H1 (cell line): ENCODE results near the gene CAPN13. TPM values are rescaled to one million over a fixed set of nuclear protein-coding genes. Genes with fewer than 3 reads are reported as not detected.

Source experiments
- CTCF ChIA-PET: fragments of 300-600 bp; sonication (Branson Sonifier 250); formaldehyde crosslinking; loops from one replicate; lab custom pipeline; 2021; ENCODE audit not compliant: partially characterized antibody; lab: Charles Lee
- POLR2A ChIA-PET: fragments of 300-600 bp; sonication (Branson Sonifier 250); formaldehyde crosslinking; loops from one replicate; lab custom pipeline; 2021; ENCODE audit warnings: inconsistent platforms; ENCODE audit not compliant: partially characterized antibody; lab: Charles Lee
- DNase-seq, 2 experiments: peaks; one replicate each; pipeline versions ENCODE4 v3.0.0 to v3.0.0-alpha.2; 2010 to 2022; ENCODE audit warnings: low spot score in 2 of 2, low read depth in 1 of 2, mixed read lengths in 1 of 2
- FAIRE-seq: peaks from 2 replicates; lab custom pipeline; 2011; peaks lifted over from hg19 to GRCh38; lab: Jason Lieb, UNC
- H2AFZ ChIP-seq: 2 replicates; pipeline ENCODE4 v1.8.1; 2012; ENCODE audit warnings: low read length, inconsistent platforms
- H2AK5ac ChIP-seq: 2 replicates; pipeline ENCODE4 v1.6.1; 2013; ENCODE audit warnings: low read depth, low read length
- H2BK120ac ChIP-seq: replicated peaks from 2 replicates; pipeline ENCODE3; 2013; ENCODE audit warnings: low read depth, low read length, inconsistent platforms
- H2BK12ac ChIP-seq: 2 replicates; pipeline ENCODE4 v1.6.1; 2013; ENCODE audit warnings: low read depth, low read length
- H2BK15ac ChIP-seq: 2 replicates; pipeline ENCODE4 v1.6.1; 2013; ENCODE audit warnings: low read length
- H2BK20ac ChIP-seq: 2 replicates; pipeline ENCODE4 v1.6.1; 2013; ENCODE audit warnings: low read length
- H2BK5ac ChIP-seq: 2 replicates; pipeline ENCODE4 v1.6.1; 2013; ENCODE audit warnings: low read depth, low read length
- H3K14ac ChIP-seq: 2 replicates; pipeline ENCODE4 v1.6.1; 2013; ENCODE audit warnings: inconsistent platforms; ENCODE audit not compliant: insufficient read length
- H3K18ac ChIP-seq: 2 replicates; pipeline ENCODE4 v1.6.1; 2013; ENCODE audit warnings: low read length; ENCODE audit errors: extremely low read depth
- H3K23ac ChIP-seq: 2 replicates; pipeline ENCODE4 v1.6.1; 2013; ENCODE audit warnings: inconsistent platforms; ENCODE audit not compliant: insufficient read length
- H3K23me2 ChIP-seq: 2 replicates; pipeline ENCODE4 v1.6.1; 2013; ENCODE audit warnings: low read depth, low read length
- H3K27ac ChIP-seq: 2 replicates; pipeline ENCODE4 v1.6.1; 2011; ENCODE audit warnings: low read depth, low read length, inconsistent platforms
- H3K27me3 ChIP-seq, 4 experiments: replicated peaks in 1 of 4; 1 replicate in 1 of 4; 2 replicates in 3 of 4; pipeline versions ENCODE4 v1.6.1 to v1.8.1; 2011 to 2013; ENCODE audit warnings: low read length in 3 of 4, mild to moderate bottlenecking in 3 of 4, inconsistent platforms in 2 of 4, mixed read lengths in 2 of 4, moderate library complexity in 1 of 4; ENCODE audit not compliant: control insufficient read depth in 3 of 4, insufficient read depth in 3 of 4; ENCODE audit errors: extremely low read depth in 1 of 4
- H3K36me3 ChIP-seq, 4 experiments: 2 replicates each; pipeline versions ENCODE4 v1.6.1 to v1.8.1; 2011 to 2013; ENCODE audit warnings: mild to moderate bottlenecking in 4 of 4, low read length in 3 of 4, moderate library complexity in 2 of 4, control low read depth in 1 of 4, inconsistent platforms in 1 of 4; ENCODE audit not compliant: insufficient read depth in 4 of 4, control insufficient read depth in 2 of 4
- H3K4ac ChIP-seq: replicated peaks from 2 replicates; pipeline ENCODE3; 2013; ENCODE audit warnings: low read length, low read depth, mixed read lengths, inconsistent platforms; ENCODE audit not compliant: insufficient read length
- H3K4me1 ChIP-seq, 4 experiments: replicated peaks in 1 of 4; 1 replicate in 1 of 4; 2 replicates in 3 of 4; pipeline versions ENCODE4 v1.6.1 to v1.8.1; 2011 to 2013; ENCODE audit warnings: low read length in 3 of 4, inconsistent platforms in 2 of 4, mixed read lengths in 1 of 4; ENCODE audit not compliant: insufficient read depth in 4 of 4, control insufficient read depth in 3 of 4
- H3K4me2 ChIP-seq, 2 experiments: 2 replicates each; pipeline versions ENCODE4 v1.6.1 to v1.8.1; 2011 to 2013; ENCODE audit warnings: low read depth in 2 of 2, low read length in 2 of 2, control low read depth in 1 of 2, inconsistent platforms in 1 of 2, mild to moderate bottlenecking in 1 of 2; ENCODE audit not compliant: insufficient read depth in 1 of 2
- H3K4me3 ChIP-seq, 4 experiments: fragments of 200-600, 300-600 bp in 1 of 4; sonication (generic), shearing (Covaris generic), sonication (Bioruptor Twin) in 1 of 4; 2 replicates each; pipeline versions ENCODE4 v1.5.1 to v1.8.1; 2011 to 2016; ENCODE audit warnings: low read length in 4 of 4, low read depth in 3 of 4, control low read depth in 2 of 4, inconsistent platforms in 2 of 4, mild to moderate bottlenecking in 2 of 4, mixed read lengths in 1 of 4, moderate library complexity in 1 of 4; ENCODE audit not compliant: insufficient read depth in 2 of 4; ENCODE audit errors: extremely low read depth in 1 of 4
- H3K56ac ChIP-seq: replicated peaks from 2 replicates; pipeline ENCODE3; 2013; ENCODE audit warnings: low read depth, mild to moderate bottlenecking, mixed read lengths, low read length, inconsistent platforms; ENCODE audit not compliant: insufficient read length
- H3K79me1 ChIP-seq: 2 replicates; pipeline ENCODE4 v1.6.1; 2013; ENCODE audit warnings: low read depth, low read length, control low read depth
- H3K79me2 ChIP-seq, 2 experiments: 2 replicates each; pipeline versions ENCODE4 v1.6.1 to v1.8.1; 2012 to 2013; ENCODE audit warnings: low read length in 2 of 2, mild to moderate bottlenecking in 2 of 2, inconsistent platforms in 1 of 2; ENCODE audit not compliant: insufficient read depth in 2 of 2, control insufficient read depth in 1 of 2
- H3K9ac ChIP-seq, 4 experiments: replicated peaks in 1 of 4; 1 replicate in 1 of 4; 2 replicates in 3 of 4; pipeline versions ENCODE4 v1.6.1 to v1.8.1; 2011 to 2013; ENCODE audit warnings: low read depth in 3 of 4, low read length in 3 of 4, control low read depth in 2 of 4, mild to moderate bottlenecking in 2 of 4, moderate library complexity in 2 of 4, inconsistent platforms in 1 of 4; ENCODE audit errors: extremely low read depth in 1 of 4
- H3K9me3 ChIP-seq, 2 experiments: 2 replicates each; pipeline versions ENCODE4 v1.6.1 to v1.8.1; 2012 to 2013; ENCODE audit warnings: mild to moderate bottlenecking in 2 of 2, moderate library complexity in 2 of 2, control low read depth in 1 of 2, inconsistent platforms in 1 of 2, low read depth in 1 of 2, low read length in 1 of 2, mixed read lengths in 1 of 2; ENCODE audit not compliant: insufficient read depth in 2 of 2
- H4K20me1 ChIP-seq, 2 experiments: replicated peaks in 1 of 2; 2 replicates each; pipeline versions ENCODE3 to v1.8.1; 2011 to 2013; ENCODE audit warnings: inconsistent platforms in 2 of 2, low read length in 2 of 2, mild to moderate bottlenecking in 1 of 2; ENCODE audit not compliant: insufficient read depth in 2 of 2, control insufficient read depth in 1 of 2
- H4K5ac ChIP-seq: 2 replicates; pipeline ENCODE4 v1.6.1; 2013; ENCODE audit warnings: low read length, low read depth, mixed read lengths, inconsistent platforms; ENCODE audit not compliant: insufficient read length
- H4K8ac ChIP-seq: 2 replicates; pipeline ENCODE4 v1.8.0; 2013; ENCODE audit warnings: mild to moderate bottlenecking, moderate library complexity, low read length, inconsistent platforms; ENCODE audit not compliant: insufficient read depth; ENCODE audit errors: extremely low read depth
- H4K91ac ChIP-seq: replicated peaks from 2 replicates; pipeline ENCODE3; 2013; ENCODE audit warnings: low read length, mixed read lengths, inconsistent platforms; ENCODE audit not compliant: insufficient read length
- CBX5 ChIP-seq: fragments of 300-800, 300-1000 bp; sonication (generic); IDR thresholded peaks from 2 replicates; pipeline ENCODE4 v1.7.1; 2016; ENCODE audit warnings: antibody characterized with exemption, low read length, low read depth
- CHD1 ChIP-seq: IDR thresholded peaks from 2 replicates; pipeline ENCODE4 v1.6.1; 2012; ENCODE audit warnings: low read depth, low read length, improper control_type of control experiment
- CTBP2 ChIP-seq: IDR thresholded peaks from 2 replicates; pipeline ENCODE4 v1.7.0; 2011; ENCODE audit warnings: borderline replicate concordance, mild to moderate bottlenecking, moderate library complexity, mixed read lengths, low read length; ENCODE audit not compliant: insufficient read depth, insufficient read length
- RXRA ChIP-seq: IDR thresholded peaks from 2 replicates; pipeline ENCODE4 v1.6.1; 2011; ENCODE audit warnings: low read depth, mild to moderate bottlenecking, low read length, moderate library complexity; ENCODE audit not compliant: insufficient read depth
- SIX5 ChIP-seq: IDR thresholded peaks from 2 replicates; pipeline ENCODE4 v1.6.1; 2011; ENCODE audit warnings: mild to moderate bottlenecking, low read depth, low read length
- SRF ChIP-seq: IDR thresholded peaks from 2 replicates; pipeline ENCODE4 v1.6.1; 2011; ENCODE audit warnings: mild to moderate bottlenecking, low read depth, low read length, moderate library complexity
- TAF7 ChIP-seq: optimal IDR thresholded peaks from 2 replicates; pipeline ENCODE3; 2011; ENCODE audit warnings: low read depth, mild to moderate bottlenecking, inconsistent platforms, low read length, moderate library complexity, borderline replicate concordance
- TEAD4 ChIP-seq: IDR thresholded peaks from 2 replicates; pipeline ENCODE4 v1.6.1; 2012; ENCODE audit warnings: low read depth, low read length, inconsistent platforms, mixed read lengths
- WGBS, 2 experiments: shearing (Covaris generic) in 1 of 2; methylation state at CpG; one replicate each; pipeline versions ENCODE4 v1.1.6 to v1.1.7; 2013 to 2015; ENCODE audit warnings: low lambda C conversion rate in 2 of 2, mixed read lengths in 2 of 2, inconsistent platforms in 1 of 2, low coverage in 1 of 2, missing lambda C conversion rate in 1 of 2; ENCODE audit not compliant: insufficient replicate concordance in 2 of 2, insufficient coverage in 1 of 2, insufficient read length in 1 of 2; ENCODE audit errors: extremely low coverage in 1 of 2, missing lambda C conversion rate in 1 of 2; 5-methylcytosine and 5-hydroxymethylcytosine counted together
- polyA plus RNA-seq, 7 experiments: library from polyadenylated mRNA; depleted of rRNA in 3 of 7; stranded (reverse) in 5 of 7; unstranded in 2 of 7; fragments of >200 nt in 5 of 7; fragments of 200-250 nt in 2 of 7; gene quantifications; 1 replicate in 5 of 7; 2 replicates in 1 of 7; 4 replicates in 1 of 7; pipeline versions ENCODE4 v1.2.1 to v1.2.3, GENCODE V29; 2011 to 2013; ENCODE audit warnings: missing spikeins in 2 of 7, mixed read lengths in 2 of 7
- total RNA-seq: library from RNA; stranded (reverse); fragmentation: NEBNext Ultra II Directional; extraction: Animal tissue kit (Norgen Biotek cat#: 25700); gene quantifications from 2 replicates; pipeline ENCODE4 v1.2.1, GENCODE V29; 2021

CAPN13 gene
- total and polyA plus RNA-seq, 2 of the 8 experiments (the other 6 are each of a cell fraction or from before 2014, with no cell fraction given), result 2.4 TPM

GRCh38 chr2:30721241-30721640 lies 86.0 kb downstream of the CAPN13 start:
- no peak overlapping the region for H2BK12ac ChIP-seq
- no peak overlapping the region for H3K27ac ChIP-seq
- H2AFZ ChIP-seq, result no peak overlapping the region
- no peaks in the 10 kb centered on the region for H3K36me3 ChIP-seq
- no peak overlapping the region for H3K4me3 ChIP-seq
- no peak overlapping the region for H4K5ac ChIP-seq
- H3K4me1 ChIP-seq, result no peaks in the 10 kb centered on the region
- H3K4me2 ChIP-seq, result no peak overlapping the region
- no peak overlapping the region for H3K18ac ChIP-seq
- no peak overlapping the region for H3K23ac ChIP-seq
- no peak overlapping the region for H3K14ac ChIP-seq
- H3K9me3 ChIP-seq, result no peaks in the 10 kb centered on the region
- H2BK15ac ChIP-seq, result no peak overlapping the region
- H4K91ac ChIP-seq, result no peak overlapping the region
- ChIA-PET CTCF (interaction anchor here (0.5 to 7.3 kb wide), 4 partner anchors 9 to 449 kb away, joined by 3 to 58 read pairs (median 9); no protein-coding TSS in a partner anchor), POLR2A (no interaction called here)
- no peak overlapping the region for H2BK120ac ChIP-seq
- no peak overlapping the region for H3K4ac ChIP-seq
- H4K8ac ChIP-seq, result no peak overlapping the region
- H3K9ac ChIP-seq, result no peak overlapping the region
- H3K56ac ChIP-seq, result no peak overlapping the region
- H3K23me2 ChIP-seq, result no peaks in the 10 kb centered on the region
- H3K27me3 ChIP-seq, result no peaks in the 10 kb centered on the region
- H3K79me1 ChIP-seq, result no peaks in the 10 kb centered on the region
- WGBS, 2 experiments, result 91% methylated on average over 4 of the region's 4 CpGs; no CpG with 5 or more reads in 1 of the 2 experiments
- H4K20me1 ChIP-seq, result no peaks in the 10 kb centered on the region
- FAIRE-seq (no peak), DNase-seq (no peak)
- no peak overlapping the region for H2BK5ac ChIP-seq
- TF ChIP-seq CTBP2 (no peak), SRF (no peak), CHD1 (no peak), TAF7 (no peak), TEAD4 (no peak), CBX5 (no peak), RXRA (no peak), SIX5 (no peak)
- no peaks in the 10 kb centered on the region for H3K79me2 ChIP-seq
- no peak overlapping the region for H2AK5ac ChIP-seq
- H2BK20ac ChIP-seq, result no peak overlapping the region
